Uterus (tissue), 4 donors: Measurements from ENCODE around the gene TMEM11. TPM values are rescaled to one million over a fixed set of nuclear protein-coding genes. Genes with fewer than 3 reads are reported as not detected.
A peak's percentile ranks its signal among the peaks of the same experiment; 100 is the strongest.

Experiments
- DNase-seq, 2 donors: peaks; one replicate each; pipeline ENCODE4 v3.0.0-alpha.2; 2019 to 2020
- H3K27ac ChIP-seq, 2 donors: fragments of 200-600 bp; sonication (generic); 1 replicate in 1 of 2; 2 replicates in 1 of 2; pipeline ENCODE4 v1.5.1; 2016 to 2018
- H3K27me3 ChIP-seq, 2 donors: fragments of 200-600 bp; sonication (generic); one replicate each; pipeline ENCODE4 v1.5.1; 2018 to 2019; ENCODE audit warnings: control low read depth in 1 of 2
- H3K36me3 ChIP-seq, 2 donors: fragments of 200-600 bp; sonication (generic); one replicate each; pipeline ENCODE4 v1.5.1; 2019; ENCODE audit warnings: control low read depth in 1 of 2
- H3K4me1 ChIP-seq, 2 donors: fragments of 200-600 bp; sonication (generic); one replicate each; pipeline ENCODE4 v1.5.1; 2018 to 2019; ENCODE audit warnings: control low read depth in 1 of 2
- H3K4me3 ChIP-seq, 2 donors: fragments of 200-600 bp; sonication (generic); 1 replicate in 1 of 2; 2 replicates in 1 of 2; pipeline ENCODE4 v1.5.1; 2018 to 2019; ENCODE audit warnings: mild to moderate bottlenecking in 1 of 2
- H3K9me3 ChIP-seq, 2 donors: fragments of 200-600 bp; sonication (generic); one replicate each; pipeline ENCODE4 v1.5.1; 2019; ENCODE audit warnings: control low read depth in 1 of 2
- POLR2A ChIP-seq, 2 donors: fragments of 450-650 bp; IDR thresholded peaks; one replicate each; pipeline ENCODE4 v1.6.1; 2016; ENCODE audit warnings: antibody characterized with exemption in 2 of 2, mild to moderate bottlenecking in 1 of 2, moderate library complexity in 1 of 2
- intact Hi-C: fragments of 100-400 bp; cut with DNase I; formaldehyde crosslinking; loops from one replicate; pipeline ENCODE4 v1.15.1; 2023; ENCODE audit warnings: low total_unique reads
- total RNA-seq, 4 donors: library from RNA; depleted of rRNA in 3 of 4; stranded (reverse); fragments of >200 nt in 3 of 4; gene quantifications; one replicate each; pipeline versions ENCODE4 v1.1.0 to v1.2.4, GENCODE V29; 2014 to 2023
- TF ChIP-seq, protein P1 (sequence below), 4 experiments: fragments of 200-600 bp in 2 of 4; fragments of 450-650 bp in 2 of 4; sonication (generic) in 2 of 4; IDR thresholded peaks; one replicate each; pipeline ENCODE4 v1.5.1; 2016 to 2019; ENCODE audit warnings: antibody characterized with exemption in 4 of 4, mild to moderate bottlenecking in 2 of 4, moderate library complexity in 1 of 4
- donor health status: DM: yes; HTN: yes; CAD: no.

Gene TMEM11
- total RNA-seq, 4 donors from 2014 or later: 6.9 to 23.8 (median 15.3) TPM

- Histone ChIP-seq H3K36me3 (no peaks in the 10 kb centered on the region), H3K9me3 (no peaks in the 10 kb centered on the region), H3K4me3 (no peak overlapping the region), H3K27me3 (no peaks in the 10 kb centered on the region), H3K4me1 (peaks cover 7 to 8% of the 10 kb centered on the region in 2 donors), H3K27ac (no peak overlapping the region)
- no peak for DNase-seq
- intact Hi-C loops: no loop called here
- TF ChIP-seq, protein P1, sequence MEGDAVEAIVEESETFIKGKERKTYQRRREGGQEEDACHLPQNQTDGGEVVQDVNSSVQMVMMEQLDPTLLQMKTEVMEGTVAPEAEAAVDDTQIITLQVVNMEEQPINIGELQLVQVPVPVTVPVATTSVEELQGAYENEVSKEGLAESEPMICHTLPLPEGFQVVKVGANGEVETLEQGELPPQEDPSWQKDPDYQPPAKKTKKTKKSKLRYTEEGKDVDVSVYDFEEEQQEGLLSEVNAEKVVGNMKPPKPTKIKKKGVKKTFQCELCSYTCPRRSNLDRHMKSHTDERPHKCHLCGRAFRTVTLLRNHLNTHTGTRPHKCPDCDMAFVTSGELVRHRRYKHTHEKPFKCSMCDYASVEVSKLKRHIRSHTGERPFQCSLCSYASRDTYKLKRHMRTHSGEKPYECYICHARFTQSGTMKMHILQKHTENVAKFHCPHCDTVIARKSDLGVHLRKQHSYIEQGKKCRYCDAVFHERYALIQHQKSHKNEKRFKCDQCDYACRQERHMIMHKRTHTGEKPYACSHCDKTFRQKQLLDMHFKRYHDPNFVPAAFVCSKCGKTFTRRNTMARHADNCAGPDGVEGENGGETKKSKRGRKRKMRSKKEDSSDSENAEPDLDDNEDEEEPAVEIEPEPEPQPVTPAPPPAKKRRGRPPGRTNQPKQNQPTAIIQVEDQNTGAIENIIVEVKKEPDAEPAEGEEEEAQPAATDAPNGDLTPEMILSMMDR (IDR thresholded peaks at IDR 0.05): no peak
- no peak for TF ChIP-seq POLR2A (IDR thresholded peaks at IDR 0.05)
Observed at GRCh38 chr17:21217346-21217745, 3.4 kb upstream of the TMEM11 start.

DNA sequence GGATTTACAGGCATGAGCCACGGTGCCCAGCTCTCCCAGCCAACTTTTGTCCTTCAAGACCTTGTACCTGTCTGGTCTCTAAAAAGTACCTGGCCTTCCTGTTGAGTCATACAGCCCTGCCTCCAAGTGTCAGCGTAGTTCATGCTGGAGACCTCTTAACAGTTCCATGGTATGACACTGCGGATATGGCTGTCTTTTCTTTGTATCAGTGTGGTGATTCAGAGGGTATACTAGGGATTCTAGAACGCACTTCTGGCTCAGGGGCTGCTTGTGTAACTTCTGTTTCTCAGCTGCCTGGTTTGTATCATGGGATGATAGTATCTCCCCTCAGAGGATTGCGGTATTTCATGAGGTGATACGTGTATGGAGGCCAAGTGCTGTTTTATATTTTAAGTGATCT, 2.0 kb upstream of the TMEM11 start:
- H3K27ac ChIP-seq: peak overlapping the region in 1 of 2 donors; percentile 90
- no peaks in the 10 kb centered on the region for H3K9me3 ChIP-seq
- no peaks in the 10 kb centered on the region for H3K27me3 ChIP-seq
- H3K4me1 ChIP-seq: peaks cover 8 to 10% of the 10 kb centered on the region in 2 donors
- intact Hi-C loops: no loop called here
- H3K4me3 ChIP-seq: no peak overlapping the region
- no peaks in the 10 kb centered on the region for H3K36me3 ChIP-seq
- TF ChIP-seq, protein P1 (IDR thresholded peaks at IDR 0.05): no peak
- no peak for TF ChIP-seq POLR2A (IDR thresholded peaks at IDR 0.05)
- no peak for DNase-seq

GRCh38 chr17:21214777-21215541, 998 bp upstream of the TMEM11 start:
- H3K27me3 ChIP-seq: no peaks in the 10 kb centered on the region
- H3K4me1 ChIP-seq: peaks cover 8 to 10% of the 10 kb centered on the region in 2 donors
- H3K4me3 ChIP-seq: peak overlapping the region; percentile 86 to 87
- DNase-seq: peak in 1 of 2 donors; percentile 31
- no peaks in the 10 kb centered on the region for H3K36me3 ChIP-seq
- TF ChIP-seq POLR2A (IDR thresholded peaks at IDR 0.05): no peak
- TF ChIP-seq, protein P1 (IDR thresholded peaks at IDR 0.05): no peak
- no peaks in the 10 kb centered on the region for H3K9me3 ChIP-seq
- intact Hi-C loops: no loop called here
- peak overlapping the region; percentile 90 to 94 for H3K27ac ChIP-seq

GRCh38 chr17:21213638-21214014, 335 bp downstream of the TMEM11 start:
- Histone ChIP-seq H3K4me1 (peaks cover 8 to 10% of the 10 kb centered on the region in 2 donors), H3K27ac (peak overlapping the region; percentile 90 to 94), H3K9me3 (no peaks in the 10 kb centered on the region), H3K4me3 (peak overlapping the region; percentile 86 to 87), H3K27me3 (no peaks in the 10 kb centered on the region), H3K36me3 (no peaks in the 10 kb centered on the region)
- DNase-seq: no peak
- intact Hi-C loops: no loop called here
- TF ChIP-seq POLR2A (IDR thresholded peaks at IDR 0.05): no peak
- TF ChIP-seq, protein P1 (IDR thresholded peaks at IDR 0.05): no peak

GRCh38 chr17:21212826-21213637, 929 bp downstream of the TMEM11 start:
- intact Hi-C loops: no loop called here
- H3K36me3 ChIP-seq: no peaks in the 10 kb centered on the region
- no peaks in the 10 kb centered on the region for H3K9me3 ChIP-seq
- peaks cover 8 to 10% of the 10 kb centered on the region in 2 donors for H3K4me1 ChIP-seq
- H3K27me3 ChIP-seq: no peaks in the 10 kb centered on the region
- DNase-seq: no peak
- peak overlapping the region; percentile 86 to 87 for H3K4me3 ChIP-seq
- H3K27ac ChIP-seq: peak overlapping the region; percentile 90 to 94
- TF ChIP-seq, protein P1 (IDR thresholded peaks at IDR 0.05): no peak
- no peak for TF ChIP-seq POLR2A (IDR thresholded peaks at IDR 0.05)
